A673 (cell line): ENCODE results near the gene PATJ.

ENCODE experiments used
- EZH2 ChIP-seq: fragments of 200-600 bp; sonication (generic); IDR thresholded peaks from 2 replicates; pipeline ENCODE4 v1.6.1; 2017; ENCODE audit warnings: borderline replicate concordance, low read depth, mild to moderate bottlenecking, mixed read lengths, antibody characterized with exemption, low read length; ENCODE audit not compliant: poor library complexity, severe bottlenecking
- TF ChIP-seq, protein P1 (sequence below): fragments of 300-800, 200-600 bp; sonication (generic); conservative IDR thresholded peaks from 2 replicates; pipeline ENCODE4 v1.5.1; 2017; ENCODE audit warnings: low read depth, mild to moderate bottlenecking, antibody characterized with exemption, low read length, moderate library complexity, mixed read lengths

- TF ChIP-seq, protein P1, sequence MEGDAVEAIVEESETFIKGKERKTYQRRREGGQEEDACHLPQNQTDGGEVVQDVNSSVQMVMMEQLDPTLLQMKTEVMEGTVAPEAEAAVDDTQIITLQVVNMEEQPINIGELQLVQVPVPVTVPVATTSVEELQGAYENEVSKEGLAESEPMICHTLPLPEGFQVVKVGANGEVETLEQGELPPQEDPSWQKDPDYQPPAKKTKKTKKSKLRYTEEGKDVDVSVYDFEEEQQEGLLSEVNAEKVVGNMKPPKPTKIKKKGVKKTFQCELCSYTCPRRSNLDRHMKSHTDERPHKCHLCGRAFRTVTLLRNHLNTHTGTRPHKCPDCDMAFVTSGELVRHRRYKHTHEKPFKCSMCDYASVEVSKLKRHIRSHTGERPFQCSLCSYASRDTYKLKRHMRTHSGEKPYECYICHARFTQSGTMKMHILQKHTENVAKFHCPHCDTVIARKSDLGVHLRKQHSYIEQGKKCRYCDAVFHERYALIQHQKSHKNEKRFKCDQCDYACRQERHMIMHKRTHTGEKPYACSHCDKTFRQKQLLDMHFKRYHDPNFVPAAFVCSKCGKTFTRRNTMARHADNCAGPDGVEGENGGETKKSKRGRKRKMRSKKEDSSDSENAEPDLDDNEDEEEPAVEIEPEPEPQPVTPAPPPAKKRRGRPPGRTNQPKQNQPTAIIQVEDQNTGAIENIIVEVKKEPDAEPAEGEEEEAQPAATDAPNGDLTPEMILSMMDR, result no peak
- no peak for TF ChIP-seq EZH2
Observed at GRCh38 chr1:61742620-61743430, 545 bp downstream of the PATJ start.
